Adrenal gland (tissue), 12 donors: ENCODE results near the gene PNMT. TPM values are rescaled to one million over a fixed set of nuclear protein-coding genes. Genes with fewer than 3 reads are reported as not detected.

Experiments used
- DNase-seq, 7 donors: peaks; one replicate each; pipeline ENCODE4 v3.0.0-alpha.2; 2019 to 2020
- H3K27ac ChIP-seq, 5 donors: fragments of 200-600 bp; sonication (generic) in 4 of 5; 1 replicate in 3 of 5; 2 replicates in 2 of 5; pipeline versions ENCODE4 v1.5.1 to v1.8.0; 2016 to 2020; ENCODE audit warnings: mild to moderate bottlenecking in 1 of 5
- H3K27me3 ChIP-seq: fragments of 200-600 bp; 2 replicates; pipeline ENCODE4 v1.8.0; 2021
- H3K36me3 ChIP-seq, 2 donors: fragments of 200-600 bp; replicated peaks in 1 of 2; 1 replicate in 1 of 2; 2 replicates in 1 of 2; pipeline versions ENCODE4 v1.5.1 to v1.8.0; 2018 to 2022
- H3K4me1 ChIP-seq, 2 donors: fragments of 200-600 bp; replicated peaks in 1 of 2; 1 replicate in 1 of 2; 2 replicates in 1 of 2; pipeline versions ENCODE4 v1.5.1 to v1.8.0; 2018 to 2021
- H3K4me3 ChIP-seq, 4 donors: fragments of 200-600 bp; sonication (generic) in 3 of 4; one replicate each; pipeline ENCODE4 v1.5.1; 2016 to 2018
- H3K9me3 ChIP-seq, 3 donors: fragments of 200-600 bp; sonication (generic) in 1 of 3; replicated peaks in 1 of 3; 1 replicate in 2 of 3; 2 replicates in 1 of 3; pipeline versions ENCODE4 v1.5.1 to v1.8.0; 2016 to 2021
- POLR2A ChIP-seq, 2 donors: fragments of 450-650 bp; IDR thresholded peaks; one replicate each; pipeline ENCODE4 v1.6.1; 2017; ENCODE audit warnings: antibody characterized with exemption in 2 of 2, mild to moderate bottlenecking in 2 of 2, moderate library complexity in 1 of 2
- WGBS, 4 donors: extraction: QIAGEN DNeasy Blood & Tissue Kit in 2 of 4; methylation state at CpG; one replicate each; pipeline versions ENCODE4 v1.1.5 to v1.1.7; 2013 to 2017; 5-methylcytosine and 5-hydroxymethylcytosine counted together
- intact Hi-C, 2 donors: fragments of 100-400 bp; cut with DNase I; formaldehyde crosslinking; loops; one replicate each; pipeline versions ENCODE4 v1.14.1 to v1.15.0; 2022 to 2023
- polyA plus RNA-seq, 3 donors: library from polyadenylated mRNA; stranded (reverse); fragments of 200-250 nt in 2 of 3; fragments of 350-450 nt in 1 of 3; fragmentation: Illumina TruSeq in 1 of 3; extraction: RNeasy Lipid Tissue Mini Kit (QIAGEN cat#74804) in 1 of 3; gene quantifications; one replicate each; pipeline ENCODE4 v1.2.3, GENCODE V29; 2013 to 2014
- total RNA-seq, 9 donors: library from RNA; depleted of rRNA in 4 of 9; stranded (reverse); fragments of >200 nt in 4 of 9; fragments of 120-200 nt in 1 of 9; fragmentation: NEBNext Ultra II Directional in 1 of 9; extraction: Animal tissue kit (Norgen Biotek cat#: 25700) in 1 of 9; gene quantifications; one replicate each; pipeline versions ENCODE4 v1.1.0 to v1.2.4, GENCODE V29; 2013 to 2023
- TF ChIP-seq, protein P1 (sequence below), 6 experiments: fragments of 450-650 bp in 4 of 6; fragments of 200-600 bp in 2 of 6; sonication (generic) in 1 of 6; IDR thresholded peaks; 1 replicate in 5 of 6; 2 replicates in 1 of 6; pipeline versions ENCODE4 v1.5.1 to v1.8.0; 2016 to 2021; ENCODE audit warnings: antibody characterized with exemption in 6 of 6, mild to moderate bottlenecking in 2 of 6, moderate library complexity in 1 of 6
- donor health status: healthy with polysubstance abuse.
- donor health status: Bipolar disorder and iron deficiency.
- donor health status: DM: yes; HTN: yes; CAD: no.
- donor health status: DM: no; HTN: no; CAD: no.
- donor health status: DM: no; HTN: no; CAD: no.
- donor health status: DM: yes; HTN: yes; CAD: no.

The PNMT gene
- total and polyA plus RNA-seq, 12 donors, result 0.47 to 593 (median 121) TPM; not detected in 1

DNA sequence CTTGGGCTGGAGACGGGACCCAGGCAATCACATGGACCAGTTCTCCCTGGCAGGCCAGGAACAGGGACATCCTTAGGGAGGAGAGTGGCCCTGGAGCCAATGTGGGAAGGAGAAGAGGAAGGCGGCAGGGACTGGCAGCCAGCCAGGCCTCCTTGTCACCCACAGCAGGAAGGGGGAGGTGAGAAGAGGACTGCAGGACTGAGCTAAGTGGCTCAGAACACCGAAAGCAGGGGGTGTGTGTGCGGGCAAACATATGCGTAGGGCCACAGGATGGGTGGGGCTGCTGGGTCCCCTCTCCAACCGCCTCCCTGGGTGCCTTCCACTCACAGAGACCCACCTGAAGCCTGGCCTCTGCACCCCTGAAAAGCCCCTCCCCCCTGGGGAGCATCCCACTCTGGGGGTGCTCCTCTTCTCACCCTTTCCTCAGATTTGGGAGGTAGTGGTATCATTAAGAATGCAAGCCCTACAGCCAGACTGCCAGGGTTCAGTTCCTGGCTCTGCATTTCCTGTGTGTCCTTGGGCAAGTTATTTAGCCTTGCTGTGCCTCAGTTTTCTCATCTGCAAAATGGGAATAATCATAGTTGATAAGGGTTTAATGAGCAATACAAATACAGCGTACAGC, 8.1 kb downstream of the PNMT start:
- Histone ChIP-seq H3K4me3 (no peak overlapping the region), H3K27me3 (peaks cover 4% of the 10 kb centered on the region), H3K4me1 (peaks cover 0 to 5% of the 10 kb centered on the region in 2 donors), H3K9me3 (no peaks in the 10 kb centered on the region), H3K36me3 (no peaks in the 10 kb centered on the region), H3K27ac (peak overlapping the region in 2 of 5 donors; percentile 7 to 12)
- peak in 3 of 7 donors; percentile 36 to 82 (median 48) for DNase-seq
- TF ChIP-seq, protein P1, sequence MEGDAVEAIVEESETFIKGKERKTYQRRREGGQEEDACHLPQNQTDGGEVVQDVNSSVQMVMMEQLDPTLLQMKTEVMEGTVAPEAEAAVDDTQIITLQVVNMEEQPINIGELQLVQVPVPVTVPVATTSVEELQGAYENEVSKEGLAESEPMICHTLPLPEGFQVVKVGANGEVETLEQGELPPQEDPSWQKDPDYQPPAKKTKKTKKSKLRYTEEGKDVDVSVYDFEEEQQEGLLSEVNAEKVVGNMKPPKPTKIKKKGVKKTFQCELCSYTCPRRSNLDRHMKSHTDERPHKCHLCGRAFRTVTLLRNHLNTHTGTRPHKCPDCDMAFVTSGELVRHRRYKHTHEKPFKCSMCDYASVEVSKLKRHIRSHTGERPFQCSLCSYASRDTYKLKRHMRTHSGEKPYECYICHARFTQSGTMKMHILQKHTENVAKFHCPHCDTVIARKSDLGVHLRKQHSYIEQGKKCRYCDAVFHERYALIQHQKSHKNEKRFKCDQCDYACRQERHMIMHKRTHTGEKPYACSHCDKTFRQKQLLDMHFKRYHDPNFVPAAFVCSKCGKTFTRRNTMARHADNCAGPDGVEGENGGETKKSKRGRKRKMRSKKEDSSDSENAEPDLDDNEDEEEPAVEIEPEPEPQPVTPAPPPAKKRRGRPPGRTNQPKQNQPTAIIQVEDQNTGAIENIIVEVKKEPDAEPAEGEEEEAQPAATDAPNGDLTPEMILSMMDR (IDR thresholded peaks at IDR 0.05), result no peak
- TF ChIP-seq POLR2A (IDR thresholded peaks at IDR 0.05), result no peak
- 62 to 71% (median 67%) methylated on average over 6 to 7 of the region's 7 CpGs for WGBS, 4 donors
- intact Hi-C loops, result no loop called here

DNA sequence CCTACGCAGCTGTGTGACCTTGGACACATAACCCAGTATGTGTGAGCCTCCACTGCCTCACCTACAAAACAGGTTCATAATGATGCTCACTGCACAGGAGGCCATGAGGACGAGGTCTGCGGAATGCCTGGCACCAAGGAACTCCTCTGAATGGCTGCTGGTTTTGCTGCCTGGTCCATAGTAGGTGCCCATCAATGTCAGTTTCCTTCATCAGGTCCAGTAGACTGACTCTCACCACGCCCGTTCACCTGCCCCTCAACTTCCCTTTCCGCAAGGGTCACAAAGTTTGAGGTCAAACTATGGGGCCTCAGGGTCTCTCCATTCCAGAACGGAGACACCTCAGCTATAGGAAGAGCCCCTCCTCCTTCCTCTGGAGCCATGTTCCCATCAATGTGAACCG, 8.8 kb downstream of the PNMT start:
- Histone ChIP-seq H3K36me3 (no peaks in the 10 kb centered on the region), H3K9me3 (no peaks in the 10 kb centered on the region), H3K27me3 (no peaks in the 10 kb centered on the region), H3K27ac (no peak overlapping the region), H3K4me3 (no peak overlapping the region), H3K4me1 (peaks cover 0 to 5% of the 10 kb centered on the region in 2 donors)
- DNase-seq, result no peak
- intact Hi-C loops, result no loop called here
- TF ChIP-seq, protein P1 (IDR thresholded peaks at IDR 0.05), result no peak
- no peak for TF ChIP-seq POLR2A (IDR thresholded peaks at IDR 0.05)
- WGBS, 4 donors, result 78 to 97% (median 88%) methylated on average over 6 to 8 of the region's 8 CpGs

DNA sequence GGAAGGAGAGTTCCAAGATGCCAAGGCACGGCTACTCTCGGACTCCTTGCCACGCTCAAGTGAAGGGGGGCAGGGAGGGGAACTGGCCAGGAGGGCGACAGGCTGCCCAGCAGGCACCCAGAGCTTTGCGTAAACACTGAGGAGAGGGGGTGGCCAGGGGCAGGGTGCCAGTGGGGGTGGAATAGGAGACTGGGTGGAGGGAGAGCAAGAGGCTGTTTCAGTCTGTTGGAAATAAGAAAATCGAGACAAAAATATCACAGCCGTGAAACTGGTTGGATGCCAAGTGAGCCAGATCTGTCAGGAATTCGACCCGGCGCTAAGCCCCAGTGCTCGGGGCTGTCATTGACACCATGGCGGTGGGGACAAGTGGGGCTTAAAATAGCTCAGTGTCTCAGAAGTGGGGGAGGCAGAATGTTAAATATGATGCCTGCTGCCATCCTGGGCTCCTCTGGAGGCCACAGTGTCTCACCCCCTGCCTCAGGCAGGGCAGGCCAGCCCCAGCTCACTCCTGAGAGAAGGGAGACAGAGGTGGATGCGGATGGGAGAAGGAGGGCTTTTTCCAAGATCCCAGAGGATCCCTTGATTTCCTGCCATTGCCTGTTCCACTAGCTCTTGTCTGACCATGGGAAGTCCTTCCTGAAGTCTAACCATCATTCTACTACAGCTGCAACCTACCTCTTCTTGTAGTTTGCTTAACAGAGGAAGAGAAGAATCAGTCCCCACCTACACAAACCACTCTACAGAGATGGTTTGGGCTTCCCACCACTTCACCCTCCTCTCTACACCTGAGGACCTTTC, 9.5 kb downstream of the PNMT start:
- peak in 2 of 7 donors; percentile 14 to 59 for DNase-seq
- intact Hi-C loops, result no loop called here
- TF ChIP-seq POLR2A (IDR thresholded peaks at IDR 0.05), result no peak
- TF ChIP-seq, protein P1 (IDR thresholded peaks at IDR 0.05), result no peak
- no peak overlapping the region for H3K27ac ChIP-seq
- H3K27me3 ChIP-seq, result no peaks in the 10 kb centered on the region
- no peaks in the 10 kb centered on the region for H3K36me3 ChIP-seq
- 67 to 84% (median 76%) methylated on average over 13 of the region's 13 CpGs for WGBS, 4 donors
- H3K4me3 ChIP-seq, result no peak overlapping the region
- peaks cover 0 to 5% of the 10 kb centered on the region in 2 donors for H3K4me1 ChIP-seq
- no peaks in the 10 kb centered on the region for H3K9me3 ChIP-seq

DNA sequence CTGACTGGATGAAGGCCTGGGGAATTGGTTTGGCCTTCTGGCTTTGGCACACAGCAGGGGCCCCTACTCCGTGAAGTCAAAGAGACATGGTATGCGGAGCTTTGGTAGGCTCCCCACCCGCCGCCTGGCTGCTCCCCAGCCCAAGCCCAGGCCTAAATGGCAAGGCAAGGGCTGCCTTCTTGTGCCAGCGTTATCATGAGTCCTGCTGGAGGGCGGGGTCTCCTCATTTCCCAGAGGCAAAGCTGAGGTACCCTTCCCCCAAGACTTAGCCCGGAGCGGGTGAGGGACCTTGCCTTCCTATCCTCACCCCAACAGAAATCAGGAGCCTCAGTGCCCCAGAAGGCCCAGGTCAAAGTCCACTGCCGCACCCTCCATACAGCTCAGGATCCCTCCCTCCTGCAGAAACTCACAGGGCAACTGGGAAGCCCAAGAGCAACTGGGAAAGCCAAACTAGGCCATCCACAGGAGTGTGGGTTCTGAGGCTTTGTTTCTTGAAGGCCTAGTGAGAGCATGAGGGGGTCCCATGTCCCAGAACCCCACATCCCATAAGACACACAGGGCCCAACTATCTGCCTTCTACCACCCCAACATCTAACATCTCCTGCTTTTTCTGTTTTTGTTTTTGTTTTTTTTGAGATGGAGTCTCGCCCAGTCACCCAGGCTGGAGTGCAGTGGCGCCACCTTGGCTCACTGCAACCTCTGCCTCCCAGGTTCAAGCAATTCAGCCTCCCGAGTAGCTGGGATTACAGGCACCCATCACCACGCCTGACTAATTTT, 10.3 kb downstream of the PNMT start:
- no peaks in the 10 kb centered on the region for H3K36me3 ChIP-seq
- no peaks in the 10 kb centered on the region for H3K27me3 ChIP-seq
- no peaks in the 10 kb centered on the region for H3K9me3 ChIP-seq
- intact Hi-C loops, result no loop called here
- 89 to 93% (median 91%) methylated on average over 6 to 13 of the region's 13 CpGs for WGBS, 4 donors
- no peak overlapping the region for H3K27ac ChIP-seq
- no peak for DNase-seq
- H3K4me1 ChIP-seq, result peaks cover 0 to 5% of the 10 kb centered on the region in 2 donors
- TF ChIP-seq, protein P1 (IDR thresholded peaks at IDR 0.05), result no peak
- no peak for TF ChIP-seq POLR2A (IDR thresholded peaks at IDR 0.05)
- H3K4me3 ChIP-seq, result no peak overlapping the region
